GM21390 (cell line): ENCODE results near the gene MTUS2.
A peak's percentile ranks its signal among the peaks of the same experiment; 100 is the strongest.

Source experiments
- ATAC-seq: cut with Tn5 transposase; IDR thresholded peaks from one replicate; pipeline ENCODE4 v1.9.1; 2021; ENCODE audit not compliant: unreplicated experiment

MTUS2 gene

GRCh38 chr13:29021717-29022116 lies 201.6 kb downstream of the MTUS2 start:
- no peak for ATAC-seq

DNA sequence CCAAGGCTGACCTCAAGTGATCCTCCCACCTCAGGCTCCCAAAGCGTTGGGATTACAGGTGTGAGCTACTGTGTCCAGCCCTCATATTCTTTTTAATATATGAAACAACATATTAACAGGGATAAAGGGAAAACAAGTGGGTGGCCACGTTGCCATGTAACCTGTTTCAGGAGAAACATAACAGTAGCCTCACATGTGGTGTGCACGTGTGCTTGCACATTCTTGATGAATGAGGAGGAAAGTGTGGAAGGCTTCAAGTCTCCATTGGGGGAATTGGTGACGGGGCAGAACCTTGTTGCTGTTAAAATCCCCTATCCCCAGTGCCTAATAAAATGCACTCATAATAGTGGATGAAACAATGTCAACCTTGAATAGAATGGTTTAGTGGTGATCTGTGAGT lies 202.3 kb downstream of the MTUS2 start:
- no peak for ATAC-seq

DNA sequence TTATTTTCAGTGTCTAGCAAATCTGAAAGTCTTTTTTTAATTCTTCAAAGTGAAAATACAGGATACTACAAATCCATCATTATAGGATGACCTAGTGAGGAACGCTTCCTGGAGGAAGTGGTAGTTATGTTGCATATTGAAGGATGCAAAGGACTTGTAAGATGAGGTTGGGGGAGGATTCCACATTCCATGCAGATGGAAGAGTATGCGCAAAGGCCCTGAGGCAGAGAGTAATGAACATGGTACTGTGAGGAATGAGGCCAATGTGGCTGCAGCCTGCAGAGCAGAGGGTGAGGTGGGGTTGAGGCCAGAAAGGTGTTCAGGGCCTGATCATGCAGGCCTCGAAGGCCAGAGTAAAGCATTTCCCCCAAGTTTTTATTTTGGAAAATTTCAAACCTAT lies 202.8 kb downstream of the MTUS2 start:
- no peak for ATAC-seq

- ATAC-seq = no peak
Observed at GRCh38 chr13:29024783-29025182, 204.6 kb downstream of the MTUS2 start.

DNA sequence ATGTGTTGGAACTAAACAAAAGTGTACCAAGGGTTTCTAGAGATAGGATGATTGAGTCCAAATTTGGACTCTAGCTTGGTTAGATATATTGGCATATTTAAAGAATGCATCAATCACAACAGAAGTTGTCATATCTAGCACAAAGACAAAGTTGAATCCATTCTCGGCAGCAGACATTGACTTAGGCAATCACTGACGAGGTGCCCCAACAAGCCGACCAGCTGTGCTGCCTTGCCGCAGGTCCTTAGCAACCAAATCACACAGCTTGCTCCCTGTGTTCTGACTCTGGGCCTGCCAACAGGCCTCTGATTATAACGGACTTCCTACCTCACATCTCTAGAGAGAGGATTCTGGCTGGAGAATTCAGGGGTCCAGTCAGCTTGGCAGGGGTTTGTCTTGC lies 208.7 kb downstream of the MTUS2 start:
- ATAC-seq = no peak

- no peak for ATAC-seq
Observed at GRCh38 chr13:29038700-29039099, 218.6 kb downstream of the MTUS2 start.

DNA sequence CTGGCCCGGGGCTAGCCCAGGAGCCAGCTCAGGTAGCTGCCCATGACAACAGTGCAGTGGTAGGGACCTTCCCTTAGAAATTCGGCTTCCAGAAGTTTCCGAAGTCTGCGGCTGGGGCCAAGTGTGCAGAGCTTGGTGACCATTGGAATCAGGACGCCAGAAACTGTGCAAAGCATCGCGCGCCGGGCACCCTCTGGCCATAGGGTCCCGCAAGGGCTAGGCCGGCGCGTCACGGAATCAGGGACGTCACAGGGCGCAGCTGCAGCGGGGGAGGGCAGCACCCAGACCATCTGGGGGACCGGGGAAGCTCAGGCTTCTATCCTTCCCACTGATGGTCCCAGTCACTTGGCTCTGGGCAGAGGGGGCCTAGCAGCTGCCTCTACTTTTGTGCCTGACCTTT lies 219.1 kb downstream of the MTUS2 start:
- no peak for ATAC-seq

DNA sequence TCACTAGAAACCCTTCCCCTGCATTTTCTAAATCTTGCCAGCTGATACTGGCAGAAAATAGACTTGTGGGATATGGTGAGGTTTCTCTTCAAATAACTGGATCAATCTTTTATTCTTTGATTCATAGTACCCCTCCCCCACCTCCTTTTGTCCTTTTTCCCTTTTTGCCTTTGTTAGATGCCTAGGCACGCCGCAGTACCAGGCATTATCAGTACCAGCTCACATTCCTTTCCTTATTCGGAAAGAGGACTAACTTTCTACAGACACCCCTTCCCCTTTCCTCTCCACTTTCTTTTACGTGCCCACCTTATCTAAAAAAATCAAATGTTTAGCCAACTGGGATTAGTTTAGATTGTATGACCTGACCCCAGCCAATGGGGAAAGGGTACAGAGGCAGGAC lies 226.4 kb downstream of the MTUS2 start:
- ATAC-seq = no peak

DNA sequence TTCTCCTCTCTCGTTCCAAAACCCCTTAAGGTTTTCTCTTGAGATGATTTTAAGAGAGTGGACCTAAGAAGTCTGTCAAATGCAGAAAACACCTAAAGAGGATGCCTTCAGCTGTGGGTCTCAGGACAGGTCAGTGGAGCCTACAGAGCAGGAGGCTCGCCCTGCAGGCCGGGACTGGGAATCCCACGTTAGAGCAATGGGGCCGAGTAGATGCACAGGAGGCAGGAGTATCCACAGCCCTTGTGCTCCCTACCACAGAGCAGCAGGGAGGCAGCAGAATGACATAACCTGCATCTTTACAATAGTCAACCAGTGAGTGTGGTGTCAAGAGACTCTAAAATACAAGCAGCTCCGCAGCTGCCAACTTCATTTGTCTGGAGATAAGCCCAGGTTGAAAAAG lies 229.4 kb downstream of the MTUS2 start:
- no peak for ATAC-seq

DNA sequence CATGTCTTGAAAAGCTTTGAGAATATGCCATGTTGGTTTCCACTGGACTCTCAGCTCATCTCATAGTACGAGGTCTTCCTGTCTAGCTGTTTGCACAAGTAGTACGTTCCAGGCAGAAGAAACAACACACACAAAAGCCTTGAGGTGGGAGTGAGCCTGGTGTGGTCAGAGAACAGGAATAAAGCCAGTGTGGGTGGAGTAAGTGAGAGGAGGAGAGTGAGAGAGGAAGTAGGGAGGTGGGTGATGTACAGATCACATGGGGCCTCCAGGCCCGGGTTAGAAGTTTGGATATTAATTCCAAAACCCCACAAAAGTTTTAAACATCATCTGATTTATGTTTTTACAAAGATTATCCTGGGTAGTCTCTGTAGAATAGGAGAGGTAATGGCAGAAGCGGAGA lies 230.6 kb downstream of the MTUS2 start:
- ATAC-seq = no peak

DNA sequence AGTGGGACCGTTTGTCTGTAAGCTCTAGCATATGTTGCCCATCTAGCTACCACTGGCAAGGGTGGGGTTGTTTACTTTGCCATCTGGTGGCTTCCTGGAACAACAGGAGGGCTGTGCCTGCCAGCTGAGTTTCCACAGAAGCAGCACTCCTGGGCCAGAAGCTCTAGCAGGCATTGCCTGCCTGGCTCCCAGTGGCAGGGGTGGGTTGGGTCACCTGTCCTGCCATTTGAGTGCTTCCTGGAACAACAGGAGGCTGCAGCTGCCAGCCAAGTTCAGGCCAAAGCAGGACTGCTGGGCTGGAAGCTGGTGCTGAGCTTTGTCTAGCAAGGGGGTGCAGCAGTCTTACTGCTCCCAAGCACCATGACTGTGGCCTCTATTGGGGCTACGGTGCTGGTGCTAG lies 239.7 kb downstream of the MTUS2 start:
- no peak for ATAC-seq

- no peak for ATAC-seq
Observed at GRCh38 chr13:29065142-29065541, 245.0 kb downstream of the MTUS2 start.

DNA sequence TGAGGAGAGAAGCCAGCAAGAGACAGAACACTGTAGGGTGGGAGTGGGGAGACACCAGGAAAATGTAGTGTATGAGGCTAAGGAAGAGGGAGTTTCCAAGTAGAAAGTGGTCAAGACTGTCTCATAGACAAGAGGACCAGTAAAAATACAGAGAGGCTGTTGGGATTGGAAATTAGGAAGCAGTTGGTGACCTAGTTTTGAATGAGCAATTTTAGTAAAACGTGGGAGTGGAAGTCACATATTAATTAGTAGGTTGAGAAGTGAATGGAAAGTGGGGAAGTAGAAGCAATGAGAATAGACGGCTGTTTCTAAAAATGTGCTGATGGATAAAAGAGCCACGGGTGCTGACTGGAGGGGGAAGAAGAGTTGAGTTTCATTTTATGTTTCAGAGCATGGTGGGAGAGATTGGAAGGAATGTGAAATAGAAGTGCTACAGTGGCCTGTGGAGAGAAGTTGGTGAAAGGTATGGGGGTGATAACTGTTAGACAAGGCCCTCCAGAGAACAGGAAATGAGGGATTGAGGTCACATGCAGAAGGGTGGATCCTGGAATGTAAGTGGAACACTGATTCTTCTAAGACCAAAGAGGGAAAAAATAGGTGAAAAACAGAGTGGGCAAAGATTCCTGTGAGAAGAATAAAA lies 247.3 kb downstream of the MTUS2 start:
- ATAC-seq = no peak

GRCh38 chr13:29073755-29074154 lies 253.6 kb downstream of the MTUS2 start:
- no peak for ATAC-seq

GRCh38 chr13:29077051-29077813 lies 257.1 kb downstream of the MTUS2 start:
- no peak for ATAC-seq

DNA sequence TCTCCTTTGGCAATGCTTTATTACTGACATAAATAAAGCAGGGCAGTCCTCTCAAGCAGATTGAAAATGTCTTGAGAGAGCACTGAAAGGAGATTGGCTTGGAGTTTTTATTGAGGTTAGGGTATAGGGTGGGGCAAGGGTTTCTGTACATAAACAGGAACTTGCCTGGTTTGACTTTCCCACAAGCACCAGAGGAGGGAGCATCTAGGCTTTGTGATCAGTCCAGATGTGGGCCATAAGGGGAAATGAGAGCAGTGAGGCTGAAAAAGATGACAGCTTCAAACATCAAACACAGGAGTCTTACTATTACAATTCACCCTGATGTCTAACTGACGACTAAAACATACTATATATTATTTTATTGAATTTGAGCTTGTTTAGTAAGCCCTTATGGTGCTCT lies 260.9 kb downstream of the MTUS2 start:
- peak; percentile 75 for ATAC-seq

GRCh38 chr13:29081697-29082440 lies 261.7 kb downstream of the MTUS2 start:
- no peak for ATAC-seq

GRCh38 chr13:29099781-29100406 lies 279.8 kb downstream of the MTUS2 start:
- ATAC-seq = no peak

DNA sequence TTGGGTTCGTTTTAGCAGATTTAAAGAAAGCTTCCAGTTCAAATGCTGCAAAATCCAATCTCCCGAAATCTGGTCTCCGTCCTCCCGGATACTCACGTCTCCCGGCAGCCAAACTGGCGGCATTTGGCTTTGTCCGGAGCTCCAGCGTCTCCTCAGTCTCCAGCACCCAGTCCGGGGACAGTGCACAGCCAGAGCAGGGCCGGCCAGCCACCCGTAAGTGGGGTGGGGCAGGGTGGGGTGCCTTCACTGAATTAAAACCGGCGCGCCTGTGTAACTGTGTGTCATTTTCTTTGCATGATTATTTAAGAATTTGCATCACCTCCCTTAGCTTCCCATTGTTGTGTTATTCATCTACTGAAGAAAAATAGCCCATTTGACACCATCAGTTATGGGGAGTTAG lies 280.6 kb downstream of the MTUS2 start:
- ATAC-seq = no peak

DNA sequence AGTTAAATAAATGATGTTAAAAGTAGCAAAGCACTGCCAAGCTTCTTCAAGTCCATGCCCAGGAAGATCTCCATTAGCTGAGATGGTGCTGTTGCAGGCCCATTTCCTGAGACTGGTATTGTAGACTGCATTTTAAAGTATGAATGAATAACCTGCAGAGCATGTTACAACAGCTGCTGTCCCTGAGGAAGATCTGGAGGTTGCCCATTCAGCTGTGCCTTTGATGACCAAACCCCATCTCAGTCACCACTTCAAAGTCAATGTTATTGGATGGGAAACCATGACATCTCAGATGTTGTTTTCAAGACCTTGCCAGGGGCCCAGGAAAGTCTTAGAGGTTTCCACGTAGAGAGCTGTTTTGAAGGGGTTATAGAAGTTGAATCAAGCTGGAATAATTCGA lies 281.3 kb downstream of the MTUS2 start:
- ATAC-seq = no peak

- no peak for ATAC-seq
Observed at GRCh38 chr13:29101905-29102304, 281.8 kb downstream of the MTUS2 start.
